ENCODE measurements around the gene CDK5R2.

DNA sequence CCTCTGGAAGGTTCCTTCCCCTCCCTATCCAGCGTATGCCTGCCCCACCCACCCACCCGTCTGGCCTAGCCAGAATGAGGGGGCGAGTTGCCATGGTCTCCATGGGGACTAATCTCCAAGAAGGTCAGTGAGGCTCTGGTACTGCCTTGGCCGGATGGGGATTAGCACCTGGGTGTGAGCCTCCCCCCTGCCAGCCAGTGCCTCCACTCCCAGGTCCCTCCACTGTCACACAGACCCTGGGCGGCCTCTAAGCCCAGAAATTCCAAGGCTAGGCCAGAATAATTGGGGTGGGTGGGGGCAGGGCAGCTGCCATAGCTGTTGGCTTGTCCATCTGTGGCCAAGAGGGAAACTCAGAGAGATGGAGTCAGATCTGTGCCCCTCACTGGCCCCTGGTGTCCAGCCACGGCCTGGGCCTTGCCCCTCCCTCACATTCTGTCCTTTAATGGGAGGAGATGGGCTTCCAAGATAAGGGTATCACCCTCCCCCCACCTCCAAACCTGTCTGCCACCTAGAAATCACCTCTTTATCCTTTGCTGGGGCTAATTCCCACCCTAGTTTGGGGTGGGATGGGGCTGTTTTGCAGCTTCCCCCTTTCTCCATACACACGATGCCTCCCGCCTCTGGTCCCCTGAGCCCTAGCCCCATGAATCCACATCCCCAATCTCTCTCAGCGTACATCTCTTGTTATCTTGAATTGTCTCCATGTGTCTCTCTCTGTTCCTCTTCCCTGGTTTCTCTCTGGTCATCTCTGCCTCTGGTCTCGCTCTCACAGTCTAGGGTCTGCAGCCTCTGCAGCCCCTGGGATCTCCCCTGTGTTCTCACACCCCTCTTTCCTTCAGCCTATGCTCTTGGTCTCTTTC is 39.8 kb downstream of the CDK5R2 start:
- TF ChIP-seq, protein P1, sequence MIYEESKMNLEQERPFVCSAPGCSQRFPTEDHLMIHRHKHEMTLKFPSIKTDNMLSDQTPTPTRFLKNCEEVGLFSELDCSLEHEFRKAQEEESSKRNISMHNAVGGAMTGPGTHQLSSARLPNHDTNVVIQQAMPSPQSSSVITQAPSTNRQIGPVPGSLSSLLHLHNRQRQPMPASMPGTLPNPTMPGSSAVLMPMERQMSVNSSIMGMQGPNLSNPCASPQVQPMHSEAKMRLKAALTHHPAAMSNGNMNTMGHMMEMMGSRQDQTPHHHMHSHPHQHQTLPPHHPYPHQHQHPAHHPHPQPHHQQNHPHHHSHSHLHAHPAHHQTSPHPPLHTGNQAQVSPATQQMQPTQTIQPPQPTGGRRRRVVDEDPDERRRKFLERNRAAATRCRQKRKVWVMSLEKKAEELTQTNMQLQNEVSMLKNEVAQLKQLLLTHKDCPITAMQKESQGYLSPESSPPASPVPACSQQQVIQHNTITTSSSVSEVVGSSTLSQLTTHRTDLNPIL (CRISPR knock-in tag; IDR thresholded peaks at IDR 0.05; ENCODE audit: low read depth), result no peak
- TF ChIP-seq, protein P2, sequence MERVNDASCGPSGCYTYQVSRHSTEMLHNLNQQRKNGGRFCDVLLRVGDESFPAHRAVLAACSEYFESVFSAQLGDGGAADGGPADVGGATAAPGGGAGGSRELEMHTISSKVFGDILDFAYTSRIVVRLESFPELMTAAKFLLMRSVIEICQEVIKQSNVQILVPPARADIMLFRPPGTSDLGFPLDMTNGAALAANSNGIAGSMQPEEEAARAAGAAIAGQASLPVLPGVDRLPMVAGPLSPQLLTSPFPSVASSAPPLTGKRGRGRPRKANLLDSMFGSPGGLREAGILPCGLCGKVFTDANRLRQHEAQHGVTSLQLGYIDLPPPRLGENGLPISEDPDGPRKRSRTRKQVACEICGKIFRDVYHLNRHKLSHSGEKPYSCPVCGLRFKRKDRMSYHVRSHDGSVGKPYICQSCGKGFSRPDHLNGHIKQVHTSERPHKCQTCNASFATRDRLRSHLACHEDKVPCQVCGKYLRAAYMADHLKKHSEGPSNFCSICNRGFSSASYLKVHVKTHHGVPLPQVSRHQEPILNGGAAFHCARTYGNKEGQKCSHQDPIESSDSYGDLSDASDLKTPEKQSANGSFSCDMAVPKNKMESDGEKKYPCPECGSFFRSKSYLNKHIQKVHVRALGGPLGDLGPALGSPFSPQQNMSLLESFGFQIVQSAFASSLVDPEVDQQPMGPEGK (CRISPR knock-in tag; IDR thresholded peaks at IDR 0.05; ENCODE audit: borderline replicate concordance), result no peak
- TF ChIP-seq ZFP3 (CRISPR knock-in tag; IDR thresholded peaks at IDR 0.05), result no peak
- no peak for TF ChIP-seq GLIS3 (CRISPR knock-in tag; IDR thresholded peaks at IDR 0.05)
- no peak for TF ChIP-seq ARNTL (CRISPR knock-in tag; IDR thresholded peaks at IDR 0.05; ENCODE audit: borderline replicate concordance, low read depth)
- TF ChIP-seq ZNF8 (CRISPR knock-in tag; IDR thresholded peaks at IDR 0.05), result no peak
- TF ChIP-seq ZNF565 (CRISPR knock-in tag; conservative IDR thresholded peaks at IDR 0.05; ENCODE audit: low read depth), result no peak
- no peak for TF ChIP-seq OSR1 (CRISPR knock-in tag; IDR thresholded peaks at IDR 0.05)
- no peak for TF ChIP-seq RARB (CRISPR knock-in tag; IDR thresholded peaks at IDR 0.05)
- TF ChIP-seq PPARA (CRISPR knock-in tag; IDR thresholded peaks at IDR 0.05; ENCODE audit: borderline replicate concordance), result no peak
